GM19025 (cell line): ENCODE measurements around the gene OSBPL6.
A peak's percentile ranks its signal among the peaks of the same experiment; 100 is the strongest.
"Not testable (repeated sequence)": the region's sequence is repeated elsewhere in the genome, so short reads cannot be mapped to it uniquely, and the experiment has no call there.

Experiments
- ATAC-seq: cut with Tn5 transposase; IDR thresholded peaks from one replicate; pipeline ENCODE4 v1.9.1; 2021; ENCODE audit warnings: mild to moderate bottlenecking, low read depth, moderate library complexity; ENCODE audit not compliant: unreplicated experiment

The OSBPL6 gene

GRCh38 chr2:178295906-178296305 lies 101.6 kb downstream of the OSBPL6 start:
- ATAC-seq: no peak

GRCh38 chr2:178296394-178297090 lies 102.2 kb downstream of the OSBPL6 start:
- no peak for ATAC-seq

- ATAC-seq: no peak
These were observed 102.7 kb downstream of the OSBPL6 start for GRCh38 chr2:178297091-178297411.

GRCh38 chr2:178298785-178299212 lies 104.5 kb downstream of the OSBPL6 start:
- no peak for ATAC-seq

GRCh38 chr2:178301649-178302238 lies 107.4 kb downstream of the OSBPL6 start:
- ATAC-seq: no peak

GRCh38 chr2:178304333-178304732 lies 110.0 kb downstream of the OSBPL6 start:
- no peak for ATAC-seq

- ATAC-seq: peak; percentile 96
These were observed 112.2 kb downstream of the OSBPL6 start for GRCh38 chr2:178306352-178307073.

- ATAC-seq: no peak
These were observed 113.3 kb downstream of the OSBPL6 start for GRCh38 chr2:178307650-178308049.

GRCh38 chr2:178309541-178309940 lies 115.2 kb downstream of the OSBPL6 start:
- ATAC-seq: no peak

GRCh38 chr2:178315078-178315477 lies 120.8 kb downstream of the OSBPL6 start:
- no peak for ATAC-seq

GRCh38 chr2:178315488-178315948 lies 121.2 kb downstream of the OSBPL6 start:
- ATAC-seq: no peak

- no peak for ATAC-seq
These were observed 123.5 kb downstream of the OSBPL6 start for GRCh38 chr2:178317811-178318210.

- no peak for ATAC-seq
These were observed 125.8 kb downstream of the OSBPL6 start for GRCh38 chr2:178320011-178320585.

GRCh38 chr2:178322068-178322467 lies 127.8 kb downstream of the OSBPL6 start:
- no peak for ATAC-seq

GRCh38 chr2:178323331-178323730 lies 129.0 kb downstream of the OSBPL6 start:
- ATAC-seq: not testable (repeated sequence)

- no peak for ATAC-seq
These were observed 129.8 kb downstream of the OSBPL6 start for GRCh38 chr2:178324077-178324476.

GRCh38 chr2:178325268-178325667 lies 131.0 kb downstream of the OSBPL6 start:
- no peak for ATAC-seq

- no peak for ATAC-seq
These were observed 133.2 kb downstream of the OSBPL6 start for GRCh38 chr2:178327516-178327915.

- ATAC-seq: no peak
These were observed 133.7 kb downstream of the OSBPL6 start for GRCh38 chr2:178328037-178328436.

- ATAC-seq: no peak
These were observed 136.1 kb downstream of the OSBPL6 start for GRCh38 chr2:178330175-178331017.
